Endometrial microvascular endothelial cells (primary cell): Measurements from ENCODE around the gene CNTF. TPM values are rescaled to one million over a fixed set of nuclear protein-coding genes. Genes with fewer than 3 reads are reported as not detected.

Experiments used
- in situ Hi-C: cut with HindIII; loops from 2 replicates; pipeline ENCODE4 v1.10.0; 2017; ENCODE audit warnings: low sequenced_read_pairs, low pct_unique_long_range_greater_than_20kb; ENCODE audit errors: inconsistent ontology term
- total RNA-seq: library from RNA; depleted of rRNA; stranded (reverse); fragments of >200 nt; gene quantifications from one replicate; pipeline ENCODE4 v1.2.3, GENCODE V29; 2015; ENCODE audit errors: inconsistent ontology term

The CNTF gene
- total RNA-seq, 1 donor from 2014 or later, result 0.65 TPM

DNA sequence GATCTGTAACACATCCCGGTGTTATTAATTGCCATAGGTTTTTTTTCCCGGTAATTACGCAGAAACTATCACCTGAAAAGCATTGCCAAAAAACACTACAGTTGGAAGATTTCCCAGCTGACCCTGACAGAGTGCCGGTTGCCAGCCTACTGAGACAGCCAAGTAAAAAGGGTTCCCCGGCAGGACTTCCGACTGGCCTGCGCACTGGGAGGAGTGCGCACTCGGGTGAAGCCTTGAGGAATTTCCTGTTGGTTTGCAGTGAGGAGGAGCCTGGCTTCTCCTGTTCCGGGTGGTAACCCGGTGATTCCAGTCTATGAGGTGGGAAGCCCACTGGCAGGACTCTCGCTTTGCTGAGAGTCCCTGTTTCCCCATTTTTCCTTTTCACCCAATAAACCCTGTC lies 52.1 kb downstream of the CNTF start:
- in situ Hi-C loops, result no loop called here

Other genes starting within 250 kb of the CNTF start
- not detected for gene OR5B3, start 215.8 kb upstream of the CNTF start, total RNA-seq
- not detected for gene OR5B2, start 194.5 kb upstream of the CNTF start, total RNA-seq
- not detected for gene OR5B12, start 180.4 kb upstream of the CNTF start, total RNA-seq
- gene OR5B21, start 114.6 kb upstream of the CNTF start, total RNA-seq, result not detected
- gene LPXN, start 46.8 kb upstream of the CNTF start, total RNA-seq, result 38.0 TPM
- gene ZFP91, start 43.6 kb upstream of the CNTF start, total RNA-seq, result 47.2 TPM
- gene GLYAT, start 109.3 kb downstream of the CNTF start, total RNA-seq, result not detected
- not detected for gene GLYATL2, start 222.0 kb downstream of the CNTF start, total RNA-seq